NCI-H1417 (cell line): ENCODE results near the gene CYP2D6.
"Not testable (repeated sequence)": the region's sequence is repeated elsewhere in the genome, so short reads cannot be mapped to it uniquely, and the experiment has no call there.

Experiments
- DNase-seq, 3 experiments: peaks; one replicate each; lab custom pipeline; 2025; lab: John Stamatoyannopoulos, UW

CYP2D6 gene

GRCh38 chr22:42130639-42131431, at the start of gene CYP2D6:
TSS of gene CYP2D6 (minus strand) at chr22:42130810. CDS start at chr22:42130791, 19 bp downstream.
- DNase-seq: not testable (repeated sequence)

GRCh38 chr22:42179616-42180015, 49.0 kb upstream of the CYP2D6 start:
- DNase-seq: no peak

- DNase-seq: no peak
Observed at GRCh38 chr22:42178910-42179519, 48.4 kb upstream of the CYP2D6 start.

GRCh38 chr22:42177891-42178336, 47.3 kb upstream of the CYP2D6 start:
- DNase-seq: no peak

GRCh38 chr22:42176255-42176915, 45.8 kb upstream of the CYP2D6 start:
- DNase-seq: no peak

- DNase-seq: no peak
Observed at GRCh38 chr22:42174062-42174461, 43.5 kb upstream of the CYP2D6 start.

- peak in 1 of 3 experiments; percentile 2 for DNase-seq
Observed at GRCh38 chr22:42173183-42173926, 42.7 kb upstream of the CYP2D6 start.

GRCh38 chr22:42172773-42173172, 42.2 kb upstream of the CYP2D6 start:
- DNase-seq: no peak

- DNase-seq: peak in 1 of 3 experiments; percentile 26
Observed at GRCh38 chr22:42171946-42172719, 41.5 kb upstream of the CYP2D6 start.

GRCh38 chr22:42171417-42171816, 40.8 kb upstream of the CYP2D6 start:
- DNase-seq: peak in 2 of 3 experiments; percentile 2 to 43

- peak in 1 of 3 experiments; percentile 7 for DNase-seq
Observed at GRCh38 chr22:42170946-42171345, 40.3 kb upstream of the CYP2D6 start.

GRCh38 chr22:42169055-42169469, 38.5 kb upstream of the CYP2D6 start:
- peak; percentile 5 to 77 (median 39) for DNase-seq

GRCh38 chr22:42168476-42168875, 37.9 kb upstream of the CYP2D6 start:
- no peak for DNase-seq

- peak in 1 of 3 experiments; percentile 2 for DNase-seq
Observed at GRCh38 chr22:42167066-42167465, 36.5 kb upstream of the CYP2D6 start.

- no peak for DNase-seq
Observed at GRCh38 chr22:42164901-42165300, 34.3 kb upstream of the CYP2D6 start.

GRCh38 chr22:42163515-42163914, 32.9 kb upstream of the CYP2D6 start:
- DNase-seq: no peak

GRCh38 chr22:42162728-42163489, 32.3 kb upstream of the CYP2D6 start:
- no peak for DNase-seq

- DNase-seq: peak in 1 of 3 experiments; percentile 1
Observed at GRCh38 chr22:42160830-42161696, 30.5 kb upstream of the CYP2D6 start.

- DNase-seq: no peak
Observed at GRCh38 chr22:42160251-42160650, 29.6 kb upstream of the CYP2D6 start.
